ENCODE data around the gene TNFRSF13B. TPM values are rescaled to one million over a fixed set of nuclear protein-coding genes. Genes with fewer than 3 reads are reported as not detected.

The TNFRSF13B gene
- total RNA-seq, 4 donors from 2014 or later: not detected

DNA sequence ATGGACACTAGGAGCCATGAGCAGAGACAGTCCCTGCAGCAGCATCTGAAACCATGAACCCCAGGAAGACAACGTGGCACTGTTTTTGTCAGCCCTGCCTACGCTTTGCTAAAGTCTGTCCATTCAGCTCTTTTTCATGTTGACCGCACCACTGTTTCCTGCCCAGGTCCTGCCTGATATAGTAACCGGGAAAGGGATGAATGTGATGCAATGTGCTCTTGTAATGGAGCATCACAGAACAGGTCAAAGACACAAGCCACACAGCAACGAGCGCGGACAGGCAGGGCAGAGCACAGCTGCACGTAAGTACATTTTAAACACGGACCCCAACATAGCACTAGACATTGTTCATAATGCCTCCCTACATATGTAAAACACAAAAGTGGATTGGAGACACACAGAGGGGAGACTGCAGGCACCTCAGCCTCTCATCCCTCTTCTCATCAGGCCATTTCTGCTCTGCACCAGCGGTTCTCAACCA lies 16.9 kb upstream of the TNFRSF13B start:
- DNase-seq: no peak
- Histone ChIP-seq H3K9me3 (no peaks in the 10 kb centered on the region), H3K27ac (no peak overlapping the region), H3K4me1 (no peaks in the 10 kb centered on the region), H3K36me3 (no peaks in the 10 kb centered on the region), H3K4me3 (no peak overlapping the region), H3K27me3 (no peaks in the 10 kb centered on the region)
- TF ChIP-seq, protein P1, sequence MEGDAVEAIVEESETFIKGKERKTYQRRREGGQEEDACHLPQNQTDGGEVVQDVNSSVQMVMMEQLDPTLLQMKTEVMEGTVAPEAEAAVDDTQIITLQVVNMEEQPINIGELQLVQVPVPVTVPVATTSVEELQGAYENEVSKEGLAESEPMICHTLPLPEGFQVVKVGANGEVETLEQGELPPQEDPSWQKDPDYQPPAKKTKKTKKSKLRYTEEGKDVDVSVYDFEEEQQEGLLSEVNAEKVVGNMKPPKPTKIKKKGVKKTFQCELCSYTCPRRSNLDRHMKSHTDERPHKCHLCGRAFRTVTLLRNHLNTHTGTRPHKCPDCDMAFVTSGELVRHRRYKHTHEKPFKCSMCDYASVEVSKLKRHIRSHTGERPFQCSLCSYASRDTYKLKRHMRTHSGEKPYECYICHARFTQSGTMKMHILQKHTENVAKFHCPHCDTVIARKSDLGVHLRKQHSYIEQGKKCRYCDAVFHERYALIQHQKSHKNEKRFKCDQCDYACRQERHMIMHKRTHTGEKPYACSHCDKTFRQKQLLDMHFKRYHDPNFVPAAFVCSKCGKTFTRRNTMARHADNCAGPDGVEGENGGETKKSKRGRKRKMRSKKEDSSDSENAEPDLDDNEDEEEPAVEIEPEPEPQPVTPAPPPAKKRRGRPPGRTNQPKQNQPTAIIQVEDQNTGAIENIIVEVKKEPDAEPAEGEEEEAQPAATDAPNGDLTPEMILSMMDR (IDR thresholded peaks at IDR 0.05): no peak
- no peak for TF ChIP-seq POLR2A (IDR thresholded peaks at IDR 0.05)
- intact Hi-C loops (cut with DNase I; ENCODE audit: low total_unique reads): no loop called here

DNA sequence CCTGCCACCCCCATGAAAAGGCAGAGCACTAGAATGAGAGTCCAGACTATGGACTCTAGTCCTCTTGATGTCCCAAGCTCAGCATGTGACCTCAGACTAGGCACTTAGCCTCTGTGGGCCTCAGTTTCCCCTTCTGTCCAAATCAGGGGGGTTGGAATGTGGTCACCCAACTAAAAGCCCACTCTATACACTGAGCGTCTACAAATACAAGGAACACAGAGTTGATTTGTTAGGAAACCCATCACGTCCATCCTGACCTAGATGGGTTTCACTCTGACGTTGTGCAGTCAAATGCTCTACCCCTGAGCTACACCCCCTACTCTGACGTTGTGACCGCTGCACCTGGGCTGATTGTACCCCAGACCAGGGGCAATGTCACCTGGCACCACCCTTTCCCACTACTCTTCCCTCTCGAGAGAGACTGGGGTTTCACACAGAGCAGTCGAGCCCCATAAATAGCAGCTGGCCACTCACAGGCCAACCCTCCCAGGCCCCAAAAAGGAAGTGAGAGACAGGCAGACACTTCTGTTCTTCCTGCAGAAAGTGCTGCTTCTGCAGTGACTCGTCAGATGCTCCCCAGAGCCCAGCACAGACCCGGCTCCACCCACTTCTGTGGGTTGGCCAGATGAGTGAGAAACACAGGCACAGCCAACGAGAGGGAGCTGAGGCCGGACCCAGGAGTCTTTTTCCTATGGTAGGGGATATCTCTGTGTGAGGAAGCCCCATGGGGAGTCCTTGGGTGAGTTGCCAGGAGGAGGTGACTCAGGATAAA lies 16.1 kb upstream of the TNFRSF13B start:
- TF ChIP-seq POLR2A (IDR thresholded peaks at IDR 0.05): no peak
- TF ChIP-seq, protein P1 (IDR thresholded peaks at IDR 0.05): no peak

DNA sequence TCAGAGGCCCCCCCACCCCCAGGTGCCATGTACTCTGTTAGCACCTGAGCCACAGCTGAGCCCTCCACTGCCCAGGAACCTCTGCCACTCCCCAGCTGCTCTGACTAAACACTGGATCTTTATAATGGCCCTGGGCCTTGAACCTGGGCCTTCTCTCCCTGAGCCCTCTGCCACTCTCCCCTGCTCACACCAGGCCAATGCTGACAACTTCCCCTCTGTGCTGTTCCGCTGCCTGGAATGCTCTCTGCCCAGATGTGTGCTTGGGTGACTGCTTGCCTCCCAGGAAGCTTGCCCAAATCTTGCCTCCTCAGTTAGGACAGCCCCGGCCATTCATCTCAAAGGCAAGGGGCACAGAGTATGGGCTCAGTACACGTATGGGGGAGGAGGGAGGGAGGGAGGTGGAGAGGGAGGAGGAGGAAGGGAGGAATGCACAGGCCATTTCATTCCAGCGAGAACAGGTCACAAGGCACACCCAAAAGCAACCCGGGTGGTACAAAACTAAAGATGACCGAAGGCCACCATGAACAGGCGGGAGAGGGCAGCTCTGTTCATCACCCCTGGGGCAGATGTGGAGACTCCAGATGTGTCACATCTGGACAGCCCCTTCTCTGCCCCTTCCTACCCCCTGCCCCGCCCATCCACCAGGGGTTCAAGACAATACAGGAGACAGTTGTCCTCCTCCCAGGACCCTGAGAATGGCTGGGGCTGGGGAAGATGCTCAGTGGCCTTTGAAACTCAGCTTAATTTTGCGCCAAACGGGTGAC lies 15.3 kb upstream of the TNFRSF13B start:
- Histone ChIP-seq H3K4me3 (no peak overlapping the region), H3K27ac (no peak overlapping the region), H3K9me3 (no peaks in the 10 kb centered on the region), H3K36me3 (no peaks in the 10 kb centered on the region), H3K4me1 (no peaks in the 10 kb centered on the region), H3K27me3 (no peaks in the 10 kb centered on the region)
- no peak for DNase-seq
- TF ChIP-seq POLR2A (IDR thresholded peaks at IDR 0.05): no peak
- intact Hi-C loops (cut with DNase I; ENCODE audit: low total_unique reads): no loop called here

More for the DNA sequence above, 16.1 kb upstream of the TNFRSF13B start:
- no peaks in the 10 kb centered on the region for H3K9me3 ChIP-seq
- DNase-seq: peak; percentile 37 to 39
- intact Hi-C loops (cut with DNase I; ENCODE audit: low total_unique reads): no loop called here
- H3K4me3 ChIP-seq: no peak overlapping the region
- no peaks in the 10 kb centered on the region for H3K36me3 ChIP-seq
- H3K4me1 ChIP-seq: no peaks in the 10 kb centered on the region
- no peaks in the 10 kb centered on the region for H3K27me3 ChIP-seq
- no peak overlapping the region for H3K27ac ChIP-seq

DNA sequence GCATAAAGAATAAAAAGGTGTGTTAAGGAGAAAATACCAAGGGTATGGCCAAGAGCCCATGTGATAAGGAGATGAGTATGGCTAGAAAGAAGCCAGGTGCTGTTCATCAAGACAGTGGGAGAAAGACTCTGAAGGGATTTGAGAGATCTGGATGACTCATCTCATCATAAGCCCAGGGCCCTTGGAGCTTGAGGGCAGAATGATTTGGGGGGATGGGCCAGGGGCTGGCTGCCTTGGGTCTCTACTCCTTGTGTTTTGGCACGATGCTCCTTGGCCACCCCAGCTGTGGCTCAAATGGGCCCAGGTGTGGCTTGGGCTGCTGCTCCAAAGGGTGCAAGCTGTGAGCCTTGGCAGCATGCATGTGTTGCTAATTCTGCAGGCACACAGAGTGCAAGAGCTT lies 14.5 kb upstream of the TNFRSF13B start:
- intact Hi-C loops (cut with DNase I; ENCODE audit: low total_unique reads): no loop called here
- H3K9me3 ChIP-seq: no peaks in the 10 kb centered on the region
- no peak for DNase-seq
- H3K27me3 ChIP-seq: no peaks in the 10 kb centered on the region
- no peak overlapping the region for H3K27ac ChIP-seq
- TF ChIP-seq, protein P1 (IDR thresholded peaks at IDR 0.05): no peak
- no peak for TF ChIP-seq POLR2A (IDR thresholded peaks at IDR 0.05)
- no peaks in the 10 kb centered on the region for H3K36me3 ChIP-seq
- no peaks in the 10 kb centered on the region for H3K4me1 ChIP-seq
- no peak overlapping the region for H3K4me3 ChIP-seq

DNA sequence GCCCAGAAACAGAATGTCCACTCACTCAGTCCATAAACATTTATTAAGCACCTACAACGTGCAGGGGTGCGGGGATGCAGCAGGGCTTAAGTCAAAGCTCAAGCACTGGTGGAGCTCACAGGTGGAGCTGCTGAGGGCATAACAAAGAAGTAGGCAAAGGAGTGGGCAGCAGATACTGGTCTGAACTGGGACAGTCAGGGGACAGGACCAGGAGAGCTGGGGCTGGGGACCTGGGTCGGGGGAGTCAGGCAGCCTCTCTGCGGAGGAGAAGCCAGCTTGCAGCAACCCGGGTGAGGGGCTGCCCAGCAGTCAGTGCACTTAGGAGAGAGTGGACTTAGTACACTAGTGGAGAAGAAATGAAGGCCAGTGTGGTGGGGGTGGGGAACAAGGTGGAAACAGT lies 10.0 kb upstream of the TNFRSF13B start:
- TF ChIP-seq POLR2A (IDR thresholded peaks at IDR 0.05): no peak
- TF ChIP-seq, protein P1 (IDR thresholded peaks at IDR 0.05): no peak
- intact Hi-C loops (cut with DNase I; ENCODE audit: low total_unique reads): no loop called here
- Histone ChIP-seq H3K4me3 (no peak overlapping the region), H3K4me1 (no peaks in the 10 kb centered on the region), H3K27me3 (no peaks in the 10 kb centered on the region), H3K9me3 (no peaks in the 10 kb centered on the region), H3K27ac (no peak overlapping the region), H3K36me3 (no peaks in the 10 kb centered on the region)
- DNase-seq: no peak

All from uterus (tissue), 4 donors.